Pancreas (tissue), 10 donors: ENCODE data around the gene NCK1. TPM values are rescaled to one million over a fixed set of nuclear protein-coding genes. Genes with fewer than 3 reads are reported as not detected.
"Not testable (repeated sequence)": the region's sequence is repeated elsewhere in the genome, so short reads cannot be mapped to it uniquely, and the experiment has no call there.

ENCODE experiments used
- ATAC-seq, 4 donors: fragments of 200-7000 bp; cut with Tn5 transposase; one replicate each; pipeline versions ENCODE4 v1.8.0 to v1.9.1; 2020; ENCODE audit warnings: mild to moderate bottlenecking in 4 of 4, moderate library complexity in 4 of 4
- DNase-seq, 6 donors: peaks; one replicate each; pipeline ENCODE4 v3.0.0-alpha.2; 2020
- FAIRE-seq: peaks from 2 replicates; lab custom pipeline; 2012; peaks lifted over from hg19 to GRCh38; lab: Jason Lieb, UNC
- H3K27ac ChIP-seq, 4 donors: fragments of 200-600 bp; sonication (generic); 1 replicate in 3 of 4; 2 replicates in 1 of 4; pipeline versions ENCODE4 v1.5.0 to v1.8.0; 2020
- H3K27me3 ChIP-seq, 4 donors: fragments of 200-600 bp; one replicate each; pipeline ENCODE4 v1.8.0; 2021
- H3K36me3 ChIP-seq, 3 donors: fragments of 200-600 bp; sonication (generic) in 1 of 3; one replicate each; pipeline versions ENCODE4 v1.5.0 to v1.8.0; 2020 to 2021
- H3K4me1 ChIP-seq, 3 donors: fragments of 200-600 bp; one replicate each; pipeline ENCODE4 v1.8.0; 2021
- H3K4me3 ChIP-seq, 4 donors: fragments of 200-600 bp; sonication (generic) in 2 of 4; one replicate each; pipeline versions ENCODE4 v1.5.0 to v1.8.0; 2020 to 2021
- H3K9me3 ChIP-seq, 4 donors: fragments of 200-600 bp; one replicate each; pipeline ENCODE4 v1.8.0; 2021
- WGBS, 2 donors: extraction: QIAGEN DNeasy Blood & Tissue Kit; methylation state at CpG; one replicate each; pipeline ENCODE4 v1.1.7; 2013; 5-methylcytosine and 5-hydroxymethylcytosine counted together
- intact Hi-C, 3 donors: fragments of 100-400 bp; cut with DNase I; formaldehyde crosslinking; loops; one replicate each; pipeline versions ENCODE4 v1.11.1 to v1.14.2; 2022
- polyA plus RNA-seq, 2 donors: library from polyadenylated mRNA; stranded (reverse); fragments of 200-250 nt; gene quantifications; one replicate each; pipeline ENCODE4 v1.2.3, GENCODE V29; 2013
- total RNA-seq, 6 donors: library from RNA; stranded (reverse); fragmentation: NEBNext Ultra II Directional in 4 of 6; extraction: Animal tissue kit (Norgen Biotek cat#: 25700) in 4 of 6; gene quantifications; one replicate each; pipeline versions ENCODE4 v1.2.1 to v1.2.4, GENCODE V29; 2021 to 2023
- TF ChIP-seq, protein P1 (sequence below), 4 donors: fragments of 200-600 bp; sonication (generic) in 3 of 4; IDR thresholded peaks; one replicate each; pipeline versions ENCODE4 v1.5.0 to v1.8.0; 2021; ENCODE audit warnings: antibody characterized with exemption in 4 of 4
- donor health status: healthy with polysubstance abuse.
- donor health status: DM: no; HTN: no; CAD: no; lungs with moderate emphysema.
- donor health status: DM: no; HTN: no; CAD: no.
- donor health status: control.
- donor health status: control.
- donor health status: Bipolar disorder and iron deficiency.
- donor health status: DM: yes; HTN: yes; CAD: no.
- donor health status: DM: no; HTN: no; CAD: no.
- donor health status: DM: no; HTN: no; CAD: no.
- donor health status: DM: yes; HTN: yes; CAD: no.

Gene NCK1
- total and polyA plus RNA-seq, 8 donors, result 5.4 to 28.3 (median 10.8) TPM

DNA sequence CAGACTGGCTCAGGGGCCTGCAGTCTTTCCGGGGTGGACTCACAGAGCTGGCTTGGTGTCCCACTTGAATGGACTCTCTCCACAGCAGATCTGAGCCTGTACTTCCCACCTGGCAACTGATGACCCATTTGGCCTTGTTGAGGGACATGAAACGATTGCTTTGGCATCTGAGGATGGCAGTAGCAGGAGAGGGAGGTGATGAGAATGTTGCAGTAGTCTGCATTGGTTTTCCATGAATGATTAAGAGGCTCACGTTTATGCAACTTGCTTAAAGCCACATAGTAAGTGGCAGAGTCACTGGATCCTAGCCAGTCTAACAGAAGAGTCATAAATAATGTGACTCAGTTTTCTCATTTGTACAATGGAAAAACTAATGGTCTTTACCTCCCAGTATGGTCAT, 117.7 kb downstream of the NCK1 start:
- intact Hi-C loops, result no loop called here
- TF ChIP-seq, protein P1, sequence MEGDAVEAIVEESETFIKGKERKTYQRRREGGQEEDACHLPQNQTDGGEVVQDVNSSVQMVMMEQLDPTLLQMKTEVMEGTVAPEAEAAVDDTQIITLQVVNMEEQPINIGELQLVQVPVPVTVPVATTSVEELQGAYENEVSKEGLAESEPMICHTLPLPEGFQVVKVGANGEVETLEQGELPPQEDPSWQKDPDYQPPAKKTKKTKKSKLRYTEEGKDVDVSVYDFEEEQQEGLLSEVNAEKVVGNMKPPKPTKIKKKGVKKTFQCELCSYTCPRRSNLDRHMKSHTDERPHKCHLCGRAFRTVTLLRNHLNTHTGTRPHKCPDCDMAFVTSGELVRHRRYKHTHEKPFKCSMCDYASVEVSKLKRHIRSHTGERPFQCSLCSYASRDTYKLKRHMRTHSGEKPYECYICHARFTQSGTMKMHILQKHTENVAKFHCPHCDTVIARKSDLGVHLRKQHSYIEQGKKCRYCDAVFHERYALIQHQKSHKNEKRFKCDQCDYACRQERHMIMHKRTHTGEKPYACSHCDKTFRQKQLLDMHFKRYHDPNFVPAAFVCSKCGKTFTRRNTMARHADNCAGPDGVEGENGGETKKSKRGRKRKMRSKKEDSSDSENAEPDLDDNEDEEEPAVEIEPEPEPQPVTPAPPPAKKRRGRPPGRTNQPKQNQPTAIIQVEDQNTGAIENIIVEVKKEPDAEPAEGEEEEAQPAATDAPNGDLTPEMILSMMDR (IDR thresholded peaks at IDR 0.05), result no peak
- H3K27me3 ChIP-seq, result no peaks in the 10 kb centered on the region
- no peak for FAIRE-seq
- H3K9me3 ChIP-seq, result peaks cover 0 to 2% (median 0%) of the 10 kb centered on the region in 4 donors
- no peak for DNase-seq
- no peak overlapping the region for H3K4me3 ChIP-seq
- H3K4me1 ChIP-seq, result no peaks in the 10 kb centered on the region
- H3K36me3 ChIP-seq, result no peaks in the 10 kb centered on the region
- 61 to 73% methylated on average over 3 of the region's 3 CpGs for WGBS, 2 donors
- H3K27ac ChIP-seq, result no peak overlapping the region
- no peak for ATAC-seq

- WGBS, 2 donors, result 81 to 92% methylated on average over 5 of the region's 5 CpGs
- no peaks in the 10 kb centered on the region for H3K27me3 ChIP-seq
- H3K4me1 ChIP-seq, result no peaks in the 10 kb centered on the region
- no peaks in the 10 kb centered on the region for H3K9me3 ChIP-seq
- H3K27ac ChIP-seq, result no peak overlapping the region
- intact Hi-C loops, result no loop called here
- ATAC-seq, result no peak
- no peak overlapping the region for H3K4me3 ChIP-seq
- TF ChIP-seq, protein P1 (IDR thresholded peaks at IDR 0.05), result no peak
- no peak for FAIRE-seq
- no peaks in the 10 kb centered on the region for H3K36me3 ChIP-seq
- DNase-seq, result no peak
Measured at GRCh38 chr3:136982033-136982432, 120.0 kb downstream of the NCK1 start.

GRCh38 chr3:136982520-136983138, 120.6 kb downstream of the NCK1 start:
- FAIRE-seq, result no peak
- ATAC-seq, result no peak
- no peaks in the 10 kb centered on the region for H3K9me3 ChIP-seq
- WGBS, 2 donors, result 91% methylated on average over 4 of the region's 4 CpGs
- H3K27ac ChIP-seq, result no peak overlapping the region
- H3K36me3 ChIP-seq, result no peaks in the 10 kb centered on the region
- intact Hi-C loops, result no loop called here
- no peak for DNase-seq
- no peaks in the 10 kb centered on the region for H3K4me1 ChIP-seq
- H3K4me3 ChIP-seq, result no peak overlapping the region
- no peaks in the 10 kb centered on the region for H3K27me3 ChIP-seq
- TF ChIP-seq, protein P1 (IDR thresholded peaks at IDR 0.05), result no peak

DNA sequence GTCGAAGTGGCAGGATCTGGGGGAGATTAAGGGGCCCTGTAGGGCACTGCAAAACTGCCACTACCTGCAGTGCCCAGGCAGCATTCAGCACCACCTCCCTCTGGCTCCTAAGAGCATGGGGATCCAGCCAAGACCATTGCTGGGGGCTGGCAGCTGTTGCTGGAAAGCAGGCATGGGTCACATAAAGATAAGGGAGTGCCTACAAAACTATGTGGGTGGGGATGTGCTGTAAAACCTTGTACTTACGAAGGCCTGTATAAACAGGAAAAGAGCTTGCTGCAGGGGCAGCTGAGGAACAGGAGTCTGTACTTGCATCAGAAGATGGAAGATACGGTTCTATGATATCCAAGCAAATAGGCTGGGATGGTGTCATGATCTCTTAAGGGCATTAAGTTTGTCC, 122.8 kb downstream of the NCK1 start:
- Histone ChIP-seq H3K36me3 (no peaks in the 10 kb centered on the region), H3K27me3 (no peaks in the 10 kb centered on the region), H3K9me3 (no peaks in the 10 kb centered on the region), H3K4me1 (no peaks in the 10 kb centered on the region), H3K4me3 (no peak overlapping the region), H3K27ac (no peak overlapping the region)
- intact Hi-C loops, result no loop called here
- ATAC-seq (peak in 3 of 4 donors; percentile 35 to 72 (median 55)), DNase-seq (no peak), FAIRE-seq (no peak)
- TF ChIP-seq, protein P1 (IDR thresholded peaks at IDR 0.05), result no peak
- 55 to 62% methylated on average over 3 of the region's 3 CpGs for WGBS, 2 donors

DNA sequence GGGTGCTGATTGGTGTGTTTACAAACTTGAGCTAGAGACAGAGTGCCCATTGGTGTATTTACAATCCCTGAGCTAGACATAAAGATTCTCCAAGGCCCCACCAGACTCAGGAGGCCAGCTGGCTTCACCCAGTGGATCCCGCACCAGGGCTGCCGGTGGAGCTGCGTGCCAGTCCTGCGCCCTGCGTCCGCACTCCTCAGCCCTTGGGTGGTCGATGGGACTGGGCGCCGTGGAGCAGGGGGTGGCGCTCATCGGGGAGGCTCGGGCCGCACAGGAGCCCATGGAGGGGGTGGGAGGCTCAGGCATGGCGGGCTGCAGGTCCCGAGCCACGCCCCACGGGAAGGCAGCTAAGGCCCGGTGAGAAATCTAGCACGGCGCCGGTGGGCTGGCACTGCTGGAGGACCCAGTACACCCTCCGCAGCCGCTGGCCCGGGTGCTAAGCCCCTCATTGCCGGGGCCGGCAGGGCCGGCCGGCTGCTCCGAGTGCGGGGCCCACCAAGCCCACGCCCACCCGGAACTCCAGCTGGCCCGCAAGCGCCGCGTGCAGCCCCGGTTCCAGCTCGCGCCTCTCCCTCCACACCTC, 125.5 kb downstream of the NCK1 start:
- FAIRE-seq, H3K27ac ChIP-seq, intact Hi-C loops, H3K4me1 ChIP-seq, H3K27me3 ChIP-seq, DNase-seq, H3K36me3 ChIP-seq, ATAC-seq, H3K4me3 ChIP-seq, H3K9me3 ChIP-seq: not testable (repeated sequence)
- WGBS, 2 donors, result 92 to 96% methylated on average over 26 to 39 of the region's 39 CpGs
